Body of pancreas (tissue), 4 donors: ENCODE data around the gene SLAIN2. TPM values are rescaled to one million over a fixed set of nuclear protein-coding genes. Genes with fewer than 3 reads are reported as not detected.
"Not testable (repeated sequence)": the region's sequence is repeated elsewhere in the genome, so short reads cannot be mapped to it uniquely, and the experiment has no call there.

ENCODE experiments used
- ATAC-seq: fragments of 150-250 bp; one replicate; pipeline ENCODE4 v1.9.1; 2016
- DNase-seq, 4 donors: peaks; one replicate each; pipeline ENCODE4 v3.0.0-alpha.2; 2019
- H3K27ac ChIP-seq, 4 donors: fragments of 200-600 bp; sonication (generic); 1 replicate in 3 of 4; 2 replicates in 1 of 4; pipeline versions ENCODE4 v1.5.1 to v1.6.1; 2016 to 2019; ENCODE audit warnings: mild to moderate bottlenecking in 1 of 4, mixed read lengths in 1 of 4, moderate library complexity in 1 of 4
- H3K27me3 ChIP-seq, 2 donors: fragments of 200-600 bp; sonication (generic); one replicate each; pipeline ENCODE4 v1.6.0; 2016; ENCODE audit warnings: mild to moderate bottlenecking in 1 of 2
- H3K36me3 ChIP-seq, 2 donors: fragments of 200-600 bp; sonication (generic); replicated peaks in 1 of 2; 2 replicates each; pipeline ENCODE4 v1.5.1; 2016; ENCODE audit warnings: low read depth in 2 of 2; ENCODE audit not compliant: insufficient read depth in 1 of 2
- H3K4me1 ChIP-seq: fragments of 200-600 bp; sonication (generic); one replicate; pipeline ENCODE4 v1.6.0; 2016
- H3K4me3 ChIP-seq, 2 donors: fragments of 200-600 bp; sonication (generic); 1 replicate in 1 of 2; 2 replicates in 1 of 2; pipeline ENCODE4 v1.5.1; 2016 to 2019
- H3K9me3 ChIP-seq, 3 donors: fragments of 200-600 bp; sonication (generic); 1 replicate in 2 of 3; 2 replicates in 1 of 3; pipeline ENCODE4 v1.5.1; 2016
- CTCF ChIP-seq, 7 experiments: fragments of 450-650 bp in 4 of 7; fragments of 200-600 bp in 3 of 7; sonication (generic) in 3 of 7; IDR thresholded peaks; one replicate each; pipeline ENCODE4 v1.5.1; 2016 to 2019; ENCODE audit warnings: antibody characterized with exemption in 7 of 7
- POLR2A ChIP-seq, 3 donors: fragments of 450-650 bp; IDR thresholded peaks; one replicate each; pipeline ENCODE4 v1.6.1; 2016; ENCODE audit warnings: antibody characterized with exemption in 3 of 3, mild to moderate bottlenecking in 2 of 3
- WGBS, 2 donors: methylation state at CpG; one replicate each; pipeline ENCODE4 v1.1.5; 2017; 5-methylcytosine and 5-hydroxymethylcytosine counted together
- intact Hi-C: fragments of 100-400 bp; cut with DNase I; formaldehyde crosslinking; loops from one replicate; pipeline ENCODE4 v1.15.1; 2023
- total RNA-seq, 2 donors: library from RNA; depleted of rRNA; stranded (reverse); fragments of >200 nt; gene quantifications; one replicate each; pipeline ENCODE4 v1.1.0, GENCODE V29; 2016

SLAIN2 gene
- total RNA-seq, 2 donors from 2014 or later: 13.2 to 17.1 TPM

GRCh38 chr4:48436318-48436717 is 95.0 kb downstream of the SLAIN2 start:
- H3K36me3 ChIP-seq: no peaks in the 10 kb centered on the region
- no peak for TF ChIP-seq CTCF (IDR thresholded peaks at IDR 0.05)
- no peak for TF ChIP-seq POLR2A (IDR thresholded peaks at IDR 0.05)
- DNase-seq (no peak), ATAC-seq (no peak)
- 94 to 96% methylated on average over 1 of the region's 1 CpG for WGBS, 2 donors
- intact Hi-C loops: no loop called here
- H3K27me3 ChIP-seq: no peaks in the 10 kb centered on the region
- no peak overlapping the region for H3K4me3 ChIP-seq
- no peaks in the 10 kb centered on the region for H3K9me3 ChIP-seq
- H3K4me1 ChIP-seq: no peaks in the 10 kb centered on the region
- no peak overlapping the region for H3K27ac ChIP-seq

- H3K27ac ChIP-seq: no peak overlapping the region
- peak in 1 of 4 donors; percentile 8 for DNase-seq
- no peak overlapping the region for H3K4me3 ChIP-seq
- H3K27me3 ChIP-seq: no peaks in the 10 kb centered on the region
- no peaks in the 10 kb centered on the region for H3K9me3 ChIP-seq
- WGBS, 2 donors: 51 to 66% methylated on average over 2 of the region's 2 CpGs
- ATAC-seq: no peak
- TF ChIP-seq POLR2A (IDR thresholded peaks at IDR 0.05) (no peak), CTCF (IDR thresholded peaks at IDR 0.05) (no peak)
- H3K36me3 ChIP-seq: no peaks in the 10 kb centered on the region
- no peaks in the 10 kb centered on the region for H3K4me1 ChIP-seq
- intact Hi-C loops: no loop called here
Measured at GRCh38 chr4:48439988-48440387, 98.7 kb downstream of the SLAIN2 start.

GRCh38 chr4:48440914-48441313 is 99.6 kb downstream of the SLAIN2 start:
- 72 to 76% methylated on average over 5 of the region's 5 CpGs for WGBS, 2 donors
- intact Hi-C loops, ATAC-seq, DNase-seq, H3K27me3 ChIP-seq, H3K4me3 ChIP-seq, H3K27ac ChIP-seq, H3K9me3 ChIP-seq, H3K36me3 ChIP-seq, H3K4me1 ChIP-seq: not testable (repeated sequence)

- TF ChIP-seq POLR2A (IDR thresholded peaks at IDR 0.05): no peak
- peak; percentile 15 to 58 (median 37) for TF ChIP-seq CTCF (IDR thresholded peaks at IDR 0.05)
- intact Hi-C loops: no loop called here
- Histone ChIP-seq H3K36me3 (no peaks in the 10 kb centered on the region), H3K9me3 (no peaks in the 10 kb centered on the region), H3K27me3 (no peaks in the 10 kb centered on the region), H3K27ac (no peak overlapping the region), H3K4me3 (no peak overlapping the region), H3K4me1 (no peaks in the 10 kb centered on the region)
- ATAC-seq (no peak), DNase-seq (no peak)
- WGBS, 2 donors: 3 to 7% methylated on average over 3 of the region's 3 CpGs
Measured at GRCh38 chr4:48445704-48446103, 104.4 kb downstream of the SLAIN2 start.

GRCh38 chr4:48446642-48447041 is 105.3 kb downstream of the SLAIN2 start:
- Histone ChIP-seq H3K27ac (no peak overlapping the region), H3K27me3 (no peaks in the 10 kb centered on the region), H3K4me1 (no peaks in the 10 kb centered on the region), H3K9me3 (no peaks in the 10 kb centered on the region), H3K36me3 (no peaks in the 10 kb centered on the region), H3K4me3 (no peak overlapping the region)
- intact Hi-C loops: no loop called here
- DNase-seq (no peak), ATAC-seq (no peak)
- WGBS, 2 donors: 81 to 91% methylated on average over 1 of the region's 1 CpG
- TF ChIP-seq CTCF (IDR thresholded peaks at IDR 0.05) (no peak), POLR2A (IDR thresholded peaks at IDR 0.05) (no peak)
